Measurements from ENCODE around the gene CD7. TPM values are rescaled to one million over a fixed set of nuclear protein-coding genes. Genes with fewer than 3 reads are reported as not detected.

The CD7 gene
- total and polyA plus RNA-seq, 7 donors = 0.13 to 0.81 (median 0.19) TPM; not detected in 1

- H3K27ac ChIP-seq = no peak overlapping the region
- intact Hi-C loops (cut with DNase I) = loop anchor here in 1 of 2 donors (5.0 kb wide), 1 partner anchor 303 kb away; no protein-coding TSS in a partner anchor
These were observed 13.2 kb upstream of the CD7 start for GRCh38 chr17:82330322-82331239.

GRCh38 chr17:82329683-82330321, 12.4 kb upstream of the CD7 start:
- no peak for DNase-seq
- no peak for TF ChIP-seq CTCF (IDR thresholded peaks at IDR 0.05)
- Histone ChIP-seq H3K4me3 (no peak overlapping the region), H3K4me1 (peaks cover 17% of the 10 kb centered on the region), H3K9me3 (no peaks in the 10 kb centered on the region), H3K36me3 (ENCODE audit: insufficient read depth in 1 of 2, low read depth in 1 of 2) (no peaks in the 10 kb centered on the region), H3K27me3 (ENCODE audit: insufficient read depth in 3 of 3, low read length in 2 of 3) (peaks cover 0 to 50% (median 18%) of the 10 kb centered on the region in 3 donors), H3K27ac (no peak overlapping the region)
- intact Hi-C loops (cut with DNase I) = loop anchor here in 1 of 2 donors (5.0 kb wide), 1 partner anchor 303 kb away; no protein-coding TSS in a partner anchor
- WGBS, 3 donors = 49 to 58% (median 54%) methylated on average over 19 of the region's 19 CpGs
- no peak for ATAC-seq

More at GRCh38 chr17:82330322-82331239, 13.2 kb upstream of the CD7 start:
- DNase-seq (peak in 1 of 2 donors; percentile 75), ATAC-seq (peak in 3 of 4 donors; percentile 14 to 15 (median 14))
- no peak for TF ChIP-seq CTCF (IDR thresholded peaks at IDR 0.05)
- Histone ChIP-seq H3K4me3 (no peak overlapping the region), H3K4me1 (peaks cover 17% of the 10 kb centered on the region), H3K9me3 (no peaks in the 10 kb centered on the region), H3K36me3 (ENCODE audit: insufficient read depth in 1 of 2, low read depth in 1 of 2) (no peaks in the 10 kb centered on the region), H3K27me3 (ENCODE audit: insufficient read depth in 3 of 3, low read length in 2 of 3) (peaks cover 0 to 53% (median 18%) of the 10 kb centered on the region in 3 donors)
- 23 to 28% (median 26%) methylated on average over 23 to 28 of the region's 28 CpGs for WGBS, 3 donors

GRCh38 chr17:82328994-82329507, 11.6 kb upstream of the CD7 start:
- intact Hi-C loops (cut with DNase I) = no loop called here
- Histone ChIP-seq H3K27me3 (ENCODE audit: insufficient read depth in 3 of 3, low read length in 2 of 3) (peaks cover 0 to 44% (median 16%) of the 10 kb centered on the region in 3 donors), H3K4me3 (no peak overlapping the region), H3K27ac (no peak overlapping the region), H3K9me3 (no peaks in the 10 kb centered on the region), H3K4me1 (peaks cover 17% of the 10 kb centered on the region), H3K36me3 (ENCODE audit: insufficient read depth in 1 of 2, low read depth in 1 of 2) (no peaks in the 10 kb centered on the region)
- 87 to 92% (median 88%) methylated on average over 14 to 15 of the region's 15 CpGs for WGBS, 3 donors
- no peak for DNase-seq
- TF ChIP-seq CTCF (IDR thresholded peaks at IDR 0.05) = no peak
- ATAC-seq = no peak

GRCh38 chr17:82328141-82328993, 11.0 kb upstream of the CD7 start:
- H3K36me3 ChIP-seq (ENCODE audit: insufficient read depth in 1 of 2, low read depth in 1 of 2) = no peaks in the 10 kb centered on the region
- DNase-seq = no peak
- ATAC-seq = no peak
- no peak overlapping the region for H3K4me3 ChIP-seq
- no peak for TF ChIP-seq CTCF (IDR thresholded peaks at IDR 0.05)
- intact Hi-C loops (cut with DNase I) = no loop called here
- H3K9me3 ChIP-seq = no peaks in the 10 kb centered on the region
- peaks cover 17% of the 10 kb centered on the region for H3K4me1 ChIP-seq
- H3K27ac ChIP-seq = no peak overlapping the region
- WGBS, 3 donors = 77 to 80% (median 78%) methylated on average over 28 of the region's 28 CpGs
- H3K27me3 ChIP-seq (ENCODE audit: insufficient read depth in 3 of 3, low read length in 2 of 3) = peaks cover 0 to 39% (median 16%) of the 10 kb centered on the region in 3 donors

Measured in psoas muscle (tissue), 8 donors.